IPS-NIHi7 (cell line): ENCODE measurements around the gene HOXA9.

Experiments
- DNase-seq: peaks from one replicate; pipeline ENCODE4 v3.0.0; 2012; ENCODE audit warnings: mixed read lengths; ENCODE audit errors: extremely low spot score

Gene HOXA9

DNA sequence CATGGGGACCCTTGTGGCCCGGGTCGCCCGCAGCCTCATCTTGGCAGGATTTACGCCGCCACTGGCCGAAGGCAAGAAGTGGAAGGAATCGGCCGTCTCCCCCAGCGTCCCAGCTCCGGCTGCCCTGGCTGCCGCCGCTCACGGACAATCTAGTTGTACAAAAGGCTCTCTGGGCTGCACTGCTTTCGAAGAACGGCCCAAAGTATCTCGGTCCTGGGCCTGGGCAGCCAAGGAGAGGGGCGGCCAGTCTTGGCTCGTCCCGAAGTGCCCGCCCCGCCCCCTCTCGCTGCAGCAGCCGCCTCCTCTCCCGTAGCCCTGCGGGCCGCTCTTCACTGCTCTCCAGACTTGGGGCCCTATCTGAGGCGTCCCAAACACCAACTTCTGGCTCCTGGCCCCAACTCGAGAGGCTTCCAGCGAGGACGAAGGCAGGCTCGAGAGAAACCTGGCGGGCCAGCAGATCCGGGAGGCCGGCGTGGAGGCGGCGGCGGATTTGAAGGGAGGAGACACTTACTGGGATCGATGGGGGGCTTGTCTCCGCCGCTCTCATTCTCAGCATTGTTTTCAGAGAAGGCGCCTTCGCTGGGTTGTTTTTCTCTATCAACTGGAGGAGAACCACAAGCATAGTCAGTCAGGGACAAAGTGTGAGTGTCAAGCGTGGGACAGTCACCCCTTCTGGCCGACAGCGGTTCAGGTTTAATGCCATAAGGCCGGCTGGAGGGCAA lies 809 bp downstream of the HOXA9 start:
- no peak for DNase-seq

DNA sequence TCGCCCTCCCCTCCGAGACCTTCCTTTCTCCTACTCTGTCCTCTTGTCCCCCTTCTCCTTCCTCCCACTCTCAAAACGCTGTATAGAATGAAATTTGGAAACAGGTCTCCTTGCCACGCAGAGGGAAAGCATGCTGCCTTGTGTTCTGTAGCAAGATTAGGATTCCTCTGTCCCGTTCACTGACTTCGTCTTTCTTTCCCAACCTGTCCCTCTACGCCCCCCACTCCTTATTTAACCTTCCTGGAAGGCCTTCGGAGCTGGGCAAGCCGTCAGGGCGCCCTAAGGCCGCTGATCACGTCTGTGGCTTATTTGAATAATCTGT lies 1.3 kb downstream of the HOXA9 start:
- DNase-seq: no peak

DNA sequence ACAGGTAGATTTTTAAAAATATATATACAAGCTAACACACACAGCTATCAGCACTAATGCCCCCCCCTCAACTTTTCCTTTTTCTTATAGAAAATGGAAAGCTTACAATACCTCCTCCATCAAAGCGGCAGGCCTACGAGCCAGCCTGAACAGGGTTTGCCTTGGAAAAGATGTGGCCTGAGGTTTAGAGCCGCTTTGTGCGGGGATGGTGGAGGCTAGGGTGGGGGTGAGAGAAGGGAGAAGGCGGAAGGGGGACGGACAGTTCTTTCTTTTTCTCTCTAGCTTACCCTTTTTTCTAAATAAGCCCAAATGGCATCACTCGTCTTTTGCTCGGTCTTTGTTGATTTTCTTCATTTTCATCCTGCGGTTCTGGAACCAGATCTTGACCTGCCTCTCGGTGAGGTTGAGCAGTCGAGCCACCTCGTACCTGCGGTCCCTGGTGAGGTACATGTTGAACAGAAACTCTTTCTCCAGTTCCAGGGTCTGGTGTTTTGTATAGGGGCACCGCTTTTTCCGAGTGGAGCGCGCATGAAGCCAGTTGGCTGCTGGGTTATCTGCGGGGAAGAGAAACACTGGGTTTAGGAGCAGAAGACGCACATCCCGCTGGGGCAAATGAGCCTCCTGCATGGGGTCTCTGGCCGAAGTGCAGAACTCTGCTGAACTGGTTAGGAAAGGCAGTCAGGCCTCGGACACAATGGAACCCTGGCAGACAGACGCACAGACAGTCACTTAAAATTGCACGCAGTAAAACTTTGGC lies 1.9 kb downstream of the HOXA9 start:
- no peak for DNase-seq

DNA sequence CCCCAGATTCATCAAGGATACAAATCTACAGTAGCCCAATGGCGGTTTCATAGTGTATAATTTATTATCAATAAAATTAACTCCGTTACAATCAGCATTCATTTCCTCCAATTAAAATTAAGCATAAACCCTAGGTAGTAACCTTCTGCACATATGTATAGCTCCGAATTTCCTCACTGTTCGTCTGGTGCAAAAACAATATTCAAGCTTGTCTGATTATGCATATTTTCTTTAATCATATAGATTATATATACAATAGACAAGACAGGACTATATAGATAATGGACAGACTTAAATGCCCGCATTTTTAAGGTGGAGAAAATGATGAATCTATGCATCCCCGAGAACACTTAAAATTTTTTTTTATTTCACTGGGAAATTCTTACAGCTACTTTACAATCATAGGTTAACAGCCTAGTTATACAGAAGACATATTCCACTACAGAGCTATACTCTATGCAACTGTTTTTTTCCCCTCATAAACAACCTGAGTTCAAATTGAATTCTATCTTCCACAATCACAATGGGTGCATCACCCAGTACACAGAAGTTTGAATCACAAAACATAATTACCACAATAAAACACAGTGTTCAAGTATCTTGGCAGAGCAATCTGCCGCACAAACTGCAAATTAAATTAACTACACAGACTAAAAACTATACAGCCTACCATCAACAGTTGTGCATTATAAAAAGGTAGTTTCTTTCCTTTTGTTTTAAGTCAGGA lies 2.6 kb downstream of the HOXA9 start:
- DNase-seq: no peak

DNA sequence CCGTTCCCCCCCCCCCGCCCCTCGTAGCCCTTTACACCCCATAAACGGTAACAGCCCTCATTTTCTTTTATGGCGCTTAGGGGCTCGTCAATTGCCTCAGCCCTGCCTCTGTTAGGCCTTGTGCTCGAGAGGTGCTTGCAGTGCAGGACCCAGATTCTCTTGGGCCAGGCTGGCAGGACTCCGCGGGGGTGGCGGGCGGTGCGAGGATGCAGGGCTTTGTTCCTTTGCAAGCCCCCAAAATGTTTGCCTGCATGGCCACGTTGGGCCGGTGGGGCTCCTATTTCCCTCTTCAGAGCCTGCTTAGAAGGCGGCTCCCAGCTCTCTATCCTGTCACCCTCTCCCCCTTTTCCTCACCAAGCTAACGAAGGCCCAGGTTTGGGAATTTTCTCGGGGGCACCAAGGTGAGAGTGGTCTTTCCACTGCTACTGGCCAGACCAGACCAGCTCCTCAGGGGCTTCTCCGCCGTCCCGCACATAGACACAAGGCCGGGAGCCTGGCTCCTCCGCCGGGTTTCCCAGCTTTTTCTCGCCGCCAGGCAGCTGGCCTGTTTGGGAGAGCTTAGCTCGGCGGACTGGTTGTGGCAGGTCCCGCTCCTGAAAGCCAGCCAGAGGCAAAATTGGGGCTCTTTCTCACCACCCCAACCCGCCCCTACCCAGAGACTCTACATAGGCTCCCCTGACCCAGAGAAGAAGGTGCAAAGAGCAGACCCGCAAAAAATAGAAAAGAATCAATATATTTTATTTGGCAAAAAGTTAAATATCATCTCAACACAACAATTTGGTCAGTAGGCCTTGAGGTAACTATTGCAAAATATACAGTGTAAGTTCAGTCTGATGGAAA lies 3.4 kb downstream of the HOXA9 start:
- DNase-seq: no peak

DNA sequence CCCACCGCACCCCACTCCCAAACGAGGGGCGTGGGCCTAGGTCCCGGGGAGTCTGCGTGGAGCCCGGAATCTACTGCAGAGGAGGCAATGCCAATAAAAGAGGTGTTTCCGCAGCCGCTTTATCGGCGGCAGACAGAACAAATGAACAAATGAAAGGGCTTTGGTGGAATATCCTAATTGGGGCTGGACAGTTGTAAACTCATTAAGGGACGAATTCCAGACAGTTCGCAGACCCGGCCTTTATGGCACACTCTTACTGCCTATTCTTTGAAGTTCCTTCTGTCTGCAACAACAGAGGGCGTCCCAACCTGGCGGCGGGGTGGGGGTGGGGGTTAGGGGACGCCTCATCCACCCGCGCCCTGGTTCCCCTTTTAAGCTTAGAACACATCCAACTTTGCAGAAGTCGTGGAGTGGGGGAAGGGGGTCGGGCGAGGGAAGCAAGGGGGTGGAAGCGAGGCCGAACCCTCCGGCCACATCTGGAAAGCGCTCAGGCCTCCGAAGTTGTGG lies 4.1 kb downstream of the HOXA9 start:
- DNase-seq: no peak

DNA sequence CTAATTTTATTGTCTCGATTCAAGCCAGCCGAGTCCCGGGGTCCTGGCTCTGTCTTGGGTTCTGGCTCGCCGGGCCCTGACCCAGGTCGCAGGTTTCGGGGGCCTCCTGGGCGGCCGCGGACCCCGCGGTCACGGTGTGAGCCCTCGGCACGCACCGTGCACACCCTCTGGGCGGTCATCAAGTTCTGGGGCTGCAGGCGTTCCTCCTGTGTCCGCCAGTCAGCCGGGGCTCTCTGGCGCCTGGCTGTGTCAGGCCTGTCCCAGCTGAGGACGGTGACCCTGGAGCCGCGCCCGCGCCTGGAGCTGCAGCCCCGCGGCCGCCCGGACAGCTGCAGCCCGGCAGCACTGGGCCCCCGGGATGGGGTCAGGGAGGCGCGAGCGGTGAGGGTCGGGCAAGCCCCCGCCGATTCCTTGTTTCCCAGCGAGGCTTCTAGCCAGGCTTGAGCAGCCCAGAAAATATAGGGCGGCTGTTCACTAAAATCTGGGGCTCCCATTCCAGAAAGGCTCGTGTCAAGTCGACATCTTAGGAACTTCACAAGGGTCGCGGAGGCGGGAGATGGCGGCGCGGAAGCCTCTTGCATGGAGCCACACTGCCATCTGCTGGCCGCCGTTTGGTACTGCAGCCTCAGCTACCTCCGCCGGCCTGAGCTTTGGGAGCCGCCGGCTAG lies 4.7 kb downstream of the HOXA9 start:
- peak; percentile 74 for DNase-seq

DNA sequence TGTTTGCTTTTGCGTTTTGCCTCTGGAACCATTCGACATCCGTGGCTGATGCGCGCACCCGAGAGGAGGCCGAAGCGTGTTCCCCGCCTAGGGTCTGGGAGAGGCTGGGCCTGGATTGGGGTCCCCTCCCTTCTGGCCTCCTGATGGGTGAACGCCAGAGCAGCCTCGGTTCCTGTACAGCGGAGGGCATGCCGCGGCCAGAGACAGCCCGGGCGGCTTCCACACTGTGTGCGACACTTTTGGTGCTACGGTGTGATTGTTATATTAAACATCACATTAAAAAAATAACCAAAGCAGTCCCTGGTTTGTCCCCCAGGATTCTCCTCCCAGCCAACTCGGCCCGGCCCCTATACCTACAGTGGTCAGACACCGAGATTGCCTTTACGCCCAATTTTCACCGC lies 5.2 kb downstream of the HOXA9 start:
- no peak for DNase-seq

DNA sequence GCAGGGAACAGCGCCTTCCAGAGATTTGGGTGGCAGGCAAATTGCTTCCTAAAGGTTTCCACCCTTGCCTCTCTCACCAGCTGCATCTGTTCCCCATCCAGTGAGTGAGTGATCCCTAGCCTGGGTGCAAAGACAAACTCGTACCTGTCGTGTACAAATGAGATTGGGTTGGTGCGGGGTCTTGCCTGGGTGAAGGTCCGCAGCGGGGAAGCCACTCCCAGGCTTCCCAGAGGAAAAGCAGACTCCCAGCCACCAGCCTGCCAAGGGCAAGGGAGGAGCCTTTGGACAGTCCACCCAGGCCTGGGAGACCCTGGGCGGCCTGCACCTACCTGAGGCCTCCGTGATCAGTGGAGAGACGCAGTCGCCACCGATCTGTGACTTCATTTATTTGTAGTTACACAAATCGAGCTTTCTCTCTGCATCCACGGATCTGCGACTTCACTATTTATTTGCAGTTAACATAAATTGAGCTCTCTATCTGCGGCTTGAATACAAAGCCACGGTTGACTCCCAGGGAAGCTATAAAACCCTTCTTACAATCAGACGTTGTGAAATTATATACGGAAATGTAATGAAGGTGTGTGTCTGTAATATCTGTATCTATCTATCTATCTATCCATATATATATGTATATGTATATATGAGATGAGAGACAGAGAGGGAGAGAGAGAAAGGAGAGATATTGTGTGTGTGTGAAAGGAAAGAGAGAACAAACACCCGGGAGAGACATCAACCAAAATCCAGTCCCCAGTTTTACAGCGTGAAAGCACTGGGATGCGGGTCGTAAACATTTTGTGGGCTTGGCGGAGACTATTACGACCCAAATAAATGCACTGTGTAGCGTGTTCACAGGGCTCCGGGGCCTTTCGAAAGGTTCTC lies 5.8 kb downstream of the HOXA9 start:
- no peak for DNase-seq

DNA sequence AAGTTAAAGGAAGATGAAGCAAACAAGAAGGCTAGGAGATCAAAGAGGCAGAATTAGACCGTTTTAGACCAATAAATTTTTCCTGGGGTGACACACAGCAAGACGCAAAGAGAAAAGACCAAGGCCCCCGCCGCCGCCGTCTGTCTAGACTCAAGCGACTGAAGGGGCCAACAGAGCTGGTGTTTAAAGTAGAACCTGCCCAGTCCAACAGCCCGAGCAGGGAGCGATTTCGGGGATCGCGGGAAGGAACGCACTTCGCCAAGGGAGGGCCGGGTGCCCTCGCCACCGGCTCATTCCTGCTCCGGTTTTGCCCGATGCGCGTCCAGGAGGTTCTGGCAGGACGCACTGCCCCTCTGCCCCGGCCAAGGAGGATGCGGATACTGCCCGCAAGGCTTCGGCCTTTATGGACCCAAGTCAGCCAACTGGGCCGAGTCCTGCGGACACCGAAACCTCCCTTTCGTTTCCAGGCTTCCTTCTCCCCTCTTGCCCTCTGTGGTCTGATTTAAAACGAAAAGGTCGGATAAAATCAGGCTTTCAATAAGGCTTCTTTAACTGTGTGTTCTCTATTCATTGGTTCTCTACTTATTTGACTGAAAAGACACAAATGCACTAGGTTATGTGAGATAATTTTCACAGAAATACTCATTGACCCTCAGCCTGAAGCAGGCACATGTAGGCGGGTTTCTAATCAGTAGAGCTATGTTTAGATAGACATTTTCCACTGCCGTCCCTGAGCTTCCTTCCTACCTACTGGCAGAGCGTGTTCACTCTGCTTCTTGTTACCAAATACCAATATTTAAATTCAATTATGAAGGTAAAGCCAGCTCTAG lies 6.7 kb downstream of the HOXA9 start:
- DNase-seq: no peak

DNA sequence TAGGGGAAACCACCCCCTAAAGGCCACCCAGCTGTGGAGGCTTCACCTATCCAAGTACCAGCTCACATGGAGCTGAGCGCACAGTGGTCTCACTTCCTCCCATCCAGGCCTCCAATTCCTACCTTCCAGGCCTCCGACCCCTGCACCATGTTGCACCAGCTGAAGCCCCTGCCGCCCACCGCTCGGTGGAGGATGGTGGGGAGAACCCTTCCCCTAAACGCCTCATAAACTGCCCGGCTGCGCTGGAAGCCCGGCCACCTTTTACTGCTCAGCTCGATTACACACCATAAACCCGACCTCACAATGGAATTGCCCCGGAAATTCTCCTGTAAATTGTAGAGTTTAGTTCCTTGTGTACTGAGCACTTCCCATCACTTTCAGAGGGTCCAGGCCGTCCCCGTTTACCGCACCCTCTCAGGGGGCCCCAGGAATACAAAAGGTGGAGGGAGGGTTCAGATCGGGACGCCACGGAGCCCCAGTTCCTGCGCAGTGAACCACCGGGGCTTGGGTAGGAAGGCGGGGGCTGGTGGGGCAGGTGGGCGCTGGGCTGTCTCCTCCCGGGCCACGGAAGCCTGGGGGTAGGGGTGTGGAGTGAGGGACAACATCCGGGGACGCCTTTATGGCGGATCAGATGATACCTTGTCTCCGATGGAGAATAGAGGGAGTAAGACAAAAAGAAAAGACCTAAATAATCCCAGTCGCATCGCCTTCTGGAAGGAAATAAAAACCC lies 7.5 kb downstream of the HOXA9 start:
- no peak for DNase-seq

DNA sequence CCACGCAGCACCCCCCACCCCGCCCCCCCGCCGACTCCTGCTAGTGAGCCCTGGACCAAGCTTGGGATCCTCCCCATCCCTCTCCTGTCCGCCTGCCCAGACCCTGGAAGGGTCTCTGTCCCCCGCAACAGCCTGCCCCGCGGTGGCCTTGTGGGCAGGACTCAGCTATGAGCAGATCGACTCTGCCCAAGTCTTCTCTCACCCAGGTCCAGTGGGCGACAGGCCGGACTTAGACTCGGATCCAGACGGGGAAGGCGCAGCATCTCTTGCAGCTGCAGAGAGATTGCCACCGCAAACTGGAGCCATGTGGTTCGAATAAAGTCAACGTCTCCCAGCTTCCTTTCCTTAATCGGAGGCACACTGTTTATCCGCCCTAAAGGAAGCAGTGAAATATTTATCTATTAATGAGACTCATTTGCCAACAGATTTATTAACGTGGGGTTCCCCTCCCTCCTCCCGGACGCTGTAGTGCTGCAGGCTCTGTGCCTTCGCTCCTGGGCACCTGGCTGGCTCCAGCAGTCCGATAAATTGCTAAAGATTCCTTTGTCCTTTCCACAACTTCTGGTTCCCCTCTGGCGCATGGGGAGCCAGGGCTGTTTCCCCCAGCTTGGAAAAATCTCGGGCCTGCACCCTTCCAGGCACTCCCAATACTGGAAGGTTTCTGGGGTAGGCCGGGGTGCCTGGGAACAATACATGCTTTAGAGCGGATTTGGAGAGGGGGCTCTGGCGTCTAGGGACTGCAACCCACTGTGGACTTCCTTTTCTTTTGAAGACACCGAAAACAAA lies 8.2 kb downstream of the HOXA9 start:
- no peak for DNase-seq

DNA sequence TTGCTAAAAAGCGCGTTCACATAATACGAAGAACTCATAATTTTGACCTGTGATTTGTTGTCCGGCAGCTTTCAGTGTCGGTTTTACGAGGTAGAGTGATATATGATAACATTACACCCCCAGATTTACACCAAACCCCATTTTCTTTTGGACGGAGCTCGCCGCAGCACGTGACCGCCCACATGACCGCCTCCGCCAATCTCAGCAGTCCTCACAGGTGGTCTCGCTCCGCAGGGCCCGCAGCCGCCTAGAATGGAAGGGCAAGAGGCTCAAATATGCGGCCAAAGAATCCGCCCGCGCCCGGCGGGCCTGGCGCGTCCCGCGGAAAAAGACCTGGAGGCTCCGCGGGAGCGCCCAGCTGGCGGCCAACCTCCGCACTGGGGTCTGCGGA lies 8.8 kb downstream of the HOXA9 start, which contains the start of gene HOXA7:
TSS of gene HOXA7 (minus strand) at position 168 of the 391 bp plus-strand sequence. CDS start at position 38, 130 bp downstream.
- peak; percentile 62 for DNase-seq

DNA sequence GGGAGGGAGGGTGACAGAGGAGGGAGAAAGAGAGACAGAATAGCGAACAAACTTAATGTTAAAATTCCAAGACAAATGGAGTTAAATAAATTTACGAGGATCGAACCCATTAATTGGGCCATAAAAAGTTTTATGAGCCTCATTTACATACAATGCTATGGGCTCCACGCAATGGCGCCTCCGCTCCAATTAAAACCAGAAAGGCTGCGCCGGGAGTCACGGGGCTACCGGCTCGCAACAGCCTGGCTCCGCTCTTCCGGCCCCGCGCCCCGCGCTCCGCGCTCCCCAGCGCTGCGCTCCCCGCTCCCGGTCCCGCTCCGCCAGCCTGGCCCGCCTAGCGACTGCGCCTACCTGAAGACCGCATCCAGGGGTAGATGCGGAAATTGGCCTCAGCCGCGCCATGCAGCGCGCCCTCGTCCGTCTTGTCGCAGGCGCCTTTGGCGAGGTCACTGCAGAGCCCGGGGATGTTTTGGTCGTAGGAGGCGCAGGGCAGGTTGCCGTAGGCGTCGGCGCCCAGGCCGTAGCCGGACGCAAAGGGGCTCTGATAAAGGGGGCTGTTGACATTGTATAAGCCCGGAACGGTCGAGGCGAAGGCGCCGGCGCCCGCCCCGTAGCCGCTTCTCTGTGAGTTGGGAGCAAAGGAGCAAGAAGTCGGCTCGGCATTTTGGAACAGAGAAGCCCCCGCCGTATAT lies 9.4 kb downstream of the HOXA9 start:
- DNase-seq: no peak

DNA sequence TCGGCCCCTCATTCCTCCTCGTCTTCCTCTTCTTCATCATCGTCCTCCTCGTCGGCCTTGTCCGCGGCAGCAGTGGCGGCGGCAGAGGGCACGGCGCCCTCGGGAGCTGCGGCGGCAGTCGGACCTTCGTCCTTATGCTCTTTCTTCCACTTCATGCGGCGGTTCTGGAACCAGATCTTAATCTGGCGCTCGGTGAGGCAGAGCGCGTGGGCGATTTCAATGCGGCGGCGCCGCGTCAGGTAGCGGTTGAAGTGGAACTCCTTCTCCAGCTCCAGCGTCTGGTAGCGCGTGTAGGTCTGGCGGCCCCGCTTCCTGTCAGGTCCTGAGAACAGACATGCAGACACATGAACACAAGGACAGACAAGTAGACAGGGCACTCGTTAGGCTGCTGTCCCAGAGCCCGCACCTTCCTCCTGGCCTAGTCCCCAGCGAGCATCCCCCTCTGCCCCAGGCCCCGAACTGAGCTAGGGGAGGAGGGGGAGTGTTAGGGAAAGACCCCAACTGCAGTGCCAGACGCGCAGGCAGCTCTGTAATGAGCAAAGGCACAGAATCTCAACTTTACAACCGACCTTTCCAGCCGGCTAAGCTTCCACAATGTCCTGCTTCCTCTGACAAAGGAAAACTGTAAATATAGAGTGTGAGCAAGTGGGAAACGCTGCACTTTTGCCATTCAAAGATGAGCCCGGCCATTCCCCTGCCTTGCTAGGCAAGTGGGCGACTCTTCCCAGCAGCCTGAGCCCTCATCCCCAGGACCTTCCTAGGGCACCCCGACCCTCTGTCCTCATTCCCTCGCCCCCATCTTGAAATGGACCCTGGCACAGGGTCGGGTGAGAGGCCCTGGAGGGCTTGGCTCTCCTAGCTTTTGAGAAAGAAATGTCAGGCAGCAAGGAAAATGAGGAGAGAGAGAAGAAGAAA lies 10.2 kb downstream of the HOXA9 start:
- no peak for DNase-seq

DNA sequence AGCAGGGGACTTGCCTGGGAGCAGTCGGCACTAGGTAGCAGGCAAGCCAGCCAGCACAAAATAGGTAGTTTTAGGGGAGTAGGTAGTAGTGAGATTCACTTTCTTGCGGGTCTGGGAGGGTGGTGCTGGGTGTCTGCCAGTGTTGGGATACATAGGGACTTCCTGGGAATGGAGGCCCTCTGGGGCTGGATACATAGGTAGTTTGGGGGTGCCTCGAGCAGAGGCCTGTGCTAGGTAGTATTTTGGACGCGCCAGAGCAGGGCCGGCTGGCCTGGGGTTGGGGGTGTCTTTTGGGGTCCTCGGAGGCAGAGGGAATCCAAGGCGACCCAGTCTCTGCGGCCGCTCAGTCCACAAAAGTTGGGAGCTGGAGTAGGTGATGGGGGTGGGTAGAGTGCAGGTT lies 11.0 kb downstream of the HOXA9 start:
- DNase-seq: no peak
